Measurements from ENCODE around the gene MAS1. TPM values are rescaled to one million over a fixed set of nuclear protein-coding genes. Genes with fewer than 3 reads are reported as not detected.

Gene MAS1
- total and polyA plus RNA-seq, 10 of the 15 experiments (the other 5 are each of a cell fraction or from before 2014, with no cell fraction given), result under 0.01 to 0.08 TPM; not detected in 8

DNA sequence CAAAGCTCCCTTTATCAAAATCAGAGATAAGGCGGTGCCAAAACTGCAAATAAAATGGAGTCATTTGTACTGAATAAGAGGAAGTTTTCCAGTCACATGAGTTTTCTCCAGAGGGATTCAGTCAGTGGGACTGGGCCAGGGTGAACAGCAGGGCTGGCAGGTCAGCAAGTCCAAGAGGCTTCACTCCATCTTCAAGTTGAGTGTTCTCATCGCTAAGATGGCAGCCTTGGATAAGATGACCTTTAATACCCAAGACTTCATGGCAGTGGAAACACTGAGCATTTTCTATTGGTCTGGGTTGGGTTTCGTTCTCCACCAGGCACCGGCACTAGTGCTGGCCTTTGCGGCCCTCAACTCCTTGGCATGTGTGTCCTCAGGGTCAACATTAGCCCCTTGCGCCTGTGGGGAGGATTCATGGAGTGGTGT is 48.8 kb downstream of the MAS1 start:
- Histone ChIP-seq H3K9ac (ENCODE audit: control insufficient read depth, insufficient read depth, low read length) (no peak overlapping the region), H3K79me2 (ENCODE audit: control insufficient read depth, insufficient read depth, low read length) (no peaks in the 10 kb centered on the region), H3K27me3 (replicated peaks in 1 of 2; ENCODE audit: control insufficient read depth in 2 of 2, insufficient read depth in 2 of 2, low read length in 1 of 2) (no peaks in the 10 kb centered on the region), H3K4me1 (ENCODE audit: control insufficient read depth, insufficient read depth, low read length) (no peaks in the 10 kb centered on the region), H3K4me2 (ENCODE audit: control insufficient read depth, insufficient read depth) (no peak overlapping the region), H3K27ac (ENCODE audit: control insufficient read depth, insufficient read depth) (no peak overlapping the region), H2AFZ (ENCODE audit: control insufficient read depth, low read depth, low read length) (no peak overlapping the region), H4K20me1 (ENCODE audit: control insufficient read depth, insufficient read depth) (no peaks in the 10 kb centered on the region), H3K4me3 (no peak overlapping the region), H3K9me3 (replicated peaks; ENCODE audit: control insufficient read depth, insufficient read depth, low read length) (peaks cover 2% of the 10 kb centered on the region; the same call in 1 of the 3 replicates), H3K36me3 (ENCODE audit: control insufficient read depth in 2 of 2, insufficient read depth in 2 of 2, low read length in 1 of 2) (no peaks in the 10 kb centered on the region)
- CTCF ChIA-PET, result interaction anchor here (1.7 to 10.2 kb wide), 2 partner anchors 7 to 75 kb away, joined by 8 to 114 read pairs; no protein-coding TSS in a partner anchor
- in situ Hi-C loops (cut with MboI) (loop anchor here (5.0 kb wide), 1 partner anchor 72 kb away; no protein-coding TSS in a partner anchor), intact Hi-C loops (cut with micrococcal nuclease; ENCODE audit: unreplicated experiment) (loop anchor here (2.0 kb wide), 1 partner anchor 247 kb away; the partner anchor contains the start of gene SOD2)
- no peak for FAIRE-seq
- POLR2A ChIA-PET, result no interaction called here
- ATAC-seq, result no peak
- SMC1A ChIA-PET (ENCODE audit: uncharacterized antibody, unreplicated experiment), result interaction anchor here (0.9 to 9.3 kb wide), 5 partner anchors 8 to 150 kb away, joined by 3 to 113 read pairs (median 5); partner anchors contain the start of gene MRPL18
- no TSS peak for BruUV-seq (replicated peaks)
- WGBS (ENCODE audit: insufficient coverage, insufficient replicate concordance, low lambda C conversion rate, missing lambda C conversion rate), result 74% methylated on average over 6 of the region's 6 CpGs
- DNase-seq (ENCODE audit: low read depth, low spot score), result no peak
- RAD21 ChIA-PET (ENCODE audit: unreplicated experiment), result interaction anchor here (5.2 kb wide), 1 partner anchor 77 kb away, joined by 74 read pairs; no protein-coding TSS in a partner anchor
- TF ChIP-seq NFIC (IDR thresholded peaks at IDR 0.05; ENCODE audit: low read depth, low read length) (no peak), CEBPB (IDR thresholded peaks at IDR 0.05; ENCODE audit: borderline replicate concordance in 1 of 2, low read depth in 2 of 2, low read length in 2 of 2) (no peak), TAF1 (IDR thresholded peaks at IDR 0.05; ENCODE audit: borderline replicate concordance, low read depth, low read length) (no peak), PAX5 (IDR thresholded peaks at IDR 0.05; ENCODE audit: borderline replicate concordance, low read depth, low read length) (no peak), ZBTB33 (IDR thresholded peaks at IDR 0.05) (no peak), TCF3 (IDR thresholded peaks at IDR 0.05; ENCODE audit: borderline replicate concordance, insufficient read depth, low read depth, low read length) (no peak), GATAD2B (conservative IDR thresholded peaks at IDR 0.05; ENCODE audit: low read depth) (no peak), IKZF2 (IDR thresholded peaks at IDR 0.05) (no peak), CHD2 (IDR thresholded peaks at IDR 0.05; ENCODE audit: borderline replicate concordance, low read depth, low read length) (no peak), KAT2A (conservative IDR thresholded peaks at IDR 0.05; ENCODE audit: control insufficient read depth, low read depth, low read length) (no peak), MAX (IDR thresholded peaks at IDR 0.05; ENCODE audit: low read depth, low read length) (no peak), SMC3 (IDR thresholded peaks at IDR 0.05; ENCODE audit: borderline replicate concordance, low read length) (no peak), PAX8 (IDR thresholded peaks at IDR 0.05) (no peak), CREB1 (IDR thresholded peaks at IDR 0.05; ENCODE audit: low read depth) (no peak), POLR2AphosphoS5 (IDR thresholded peaks at IDR 0.05; ENCODE audit: low read length) (no peak), RELB (IDR thresholded peaks at IDR 0.05; ENCODE audit: low read depth) (no peak), CHD1 (IDR thresholded peaks at IDR 0.05; ENCODE audit: low read depth, low read length) (no peak)
- TF ChIP-seq, protein P1, sequence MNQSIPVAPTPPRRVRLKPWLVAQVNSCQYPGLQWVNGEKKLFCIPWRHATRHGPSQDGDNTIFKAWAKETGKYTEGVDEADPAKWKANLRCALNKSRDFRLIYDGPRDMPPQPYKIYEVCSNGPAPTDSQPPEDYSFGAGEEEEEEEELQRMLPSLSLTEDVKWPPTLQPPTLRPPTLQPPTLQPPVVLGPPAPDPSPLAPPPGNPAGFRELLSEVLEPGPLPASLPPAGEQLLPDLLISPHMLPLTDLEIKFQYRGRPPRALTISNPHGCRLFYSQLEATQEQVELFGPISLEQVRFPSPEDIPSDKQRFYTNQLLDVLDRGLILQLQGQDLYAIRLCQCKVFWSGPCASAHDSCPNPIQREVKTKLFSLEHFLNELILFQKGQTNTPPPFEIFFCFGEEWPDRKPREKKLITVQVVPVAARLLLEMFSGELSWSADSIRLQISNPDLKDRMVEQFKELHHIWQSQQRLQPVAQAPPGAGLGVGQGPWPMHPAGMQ (IDR thresholded peaks at IDR 0.05; ENCODE audit: borderline replicate concordance), result no peak
- TF ChIP-seq, protein P2, sequence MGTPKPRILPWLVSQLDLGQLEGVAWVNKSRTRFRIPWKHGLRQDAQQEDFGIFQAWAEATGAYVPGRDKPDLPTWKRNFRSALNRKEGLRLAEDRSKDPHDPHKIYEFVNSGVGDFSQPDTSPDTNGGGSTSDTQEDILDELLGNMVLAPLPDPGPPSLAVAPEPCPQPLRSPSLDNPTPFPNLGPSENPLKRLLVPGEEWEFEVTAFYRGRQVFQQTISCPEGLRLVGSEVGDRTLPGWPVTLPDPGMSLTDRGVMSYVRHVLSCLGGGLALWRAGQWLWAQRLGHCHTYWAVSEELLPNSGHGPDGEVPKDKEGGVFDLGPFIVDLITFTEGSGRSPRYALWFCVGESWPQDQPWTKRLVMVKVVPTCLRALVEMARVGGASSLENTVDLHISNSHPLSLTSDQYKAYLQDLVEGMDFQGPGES (IDR thresholded peaks at IDR 0.05), result no peak

Measured in GM12878 (cell line).